Stimulated activated CD8-positive, alpha-beta memory T cell treated with anti-CD3 and anti-CD28 coated beads, Interleukin-12 subunit alpha, Interleukin-12 subunit beta, amount 100 ng/mL, for 1 hour (primary cell): ENCODE results near the gene AHCYL2.
"Not testable (repeated sequence)": the region's sequence is repeated elsewhere in the genome, so short reads cannot be mapped to it uniquely, and the experiment has no call there.

ENCODE experiments used
- DNase-seq: peaks from one replicate; pipeline ENCODE4 v3.0.0-alpha.2; 2020; ENCODE audit warnings: low read depth

The AHCYL2 gene

DNA sequence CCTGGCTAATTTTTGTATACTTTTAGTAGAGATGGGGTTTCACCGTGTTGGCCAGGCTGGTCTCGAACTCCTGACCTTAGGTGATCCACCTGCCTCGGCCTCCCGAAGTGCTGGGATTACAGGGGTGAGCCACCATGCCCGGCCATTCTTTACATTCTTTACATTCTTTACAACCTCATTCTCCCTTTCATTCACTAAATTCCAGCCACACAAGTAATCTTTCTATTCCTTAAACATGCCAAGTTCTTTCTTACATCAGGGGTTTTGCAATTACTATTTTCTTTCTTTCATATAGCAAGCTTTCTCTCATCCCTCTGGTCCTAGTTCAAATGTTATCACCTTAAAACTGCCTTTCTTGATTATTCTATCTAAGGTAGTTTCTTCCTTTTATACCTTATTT, 128.3 kb downstream of the AHCYL2 start:
- not testable (repeated sequence) for DNase-seq

DNA sequence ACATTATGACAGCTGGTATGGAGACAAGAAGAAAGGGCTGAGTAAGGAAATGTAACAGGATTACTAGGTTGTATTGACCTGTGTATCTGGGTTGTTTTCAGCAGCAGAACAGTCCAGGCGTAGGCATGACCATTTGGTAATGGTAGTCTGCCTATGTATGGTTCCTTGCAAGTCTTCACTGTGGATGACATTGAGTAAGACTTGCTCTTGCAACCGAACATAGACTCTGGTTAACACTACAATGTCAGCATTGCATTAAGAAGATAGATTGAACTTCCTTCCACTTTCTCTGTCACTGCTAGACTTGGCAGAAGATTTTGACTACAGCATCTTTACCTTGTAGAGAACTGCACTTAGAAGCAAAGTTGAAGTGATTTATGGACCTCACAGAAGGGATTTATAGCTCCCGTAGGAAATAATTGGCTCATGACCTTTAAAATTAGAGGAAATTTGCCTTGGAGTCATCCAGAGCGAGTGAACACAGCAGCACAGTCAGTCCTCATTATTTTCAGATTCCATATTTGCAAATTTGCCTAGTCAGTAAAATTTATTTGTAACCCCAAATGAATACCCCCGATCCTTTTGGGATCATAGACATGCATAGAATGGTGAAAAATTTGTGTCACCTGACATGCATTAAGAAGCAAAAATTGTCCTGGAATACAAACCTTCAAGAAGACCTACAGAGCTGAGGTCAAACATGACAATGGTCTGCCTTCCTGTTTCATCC, 129.8 kb downstream of the AHCYL2 start:
- no peak for DNase-seq

DNA sequence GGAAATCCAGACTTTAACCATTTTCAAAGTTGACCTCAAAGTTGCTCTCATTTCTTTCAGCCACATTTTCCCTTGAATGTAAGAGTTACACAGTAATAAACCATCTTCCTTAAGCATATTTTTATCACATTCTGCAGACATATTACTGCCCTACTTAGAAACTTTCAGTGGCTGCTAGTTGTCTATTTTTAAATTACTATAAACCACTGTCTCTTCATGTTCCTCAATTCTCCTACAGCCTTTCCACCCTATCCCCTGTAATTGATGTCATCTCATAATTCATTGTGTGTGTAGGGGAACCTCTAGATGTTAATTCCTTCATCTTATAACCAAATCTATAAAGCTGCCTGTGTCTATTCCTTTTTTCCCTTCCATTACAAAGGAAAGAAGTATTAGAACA, 131.3 kb downstream of the AHCYL2 start:
- DNase-seq, result no peak

- no peak for DNase-seq
Observed at GRCh38 chr7:129359176-129359575, 134.3 kb downstream of the AHCYL2 start.

GRCh38 chr7:129359638-129360037, 134.8 kb downstream of the AHCYL2 start:
- no peak for DNase-seq

DNA sequence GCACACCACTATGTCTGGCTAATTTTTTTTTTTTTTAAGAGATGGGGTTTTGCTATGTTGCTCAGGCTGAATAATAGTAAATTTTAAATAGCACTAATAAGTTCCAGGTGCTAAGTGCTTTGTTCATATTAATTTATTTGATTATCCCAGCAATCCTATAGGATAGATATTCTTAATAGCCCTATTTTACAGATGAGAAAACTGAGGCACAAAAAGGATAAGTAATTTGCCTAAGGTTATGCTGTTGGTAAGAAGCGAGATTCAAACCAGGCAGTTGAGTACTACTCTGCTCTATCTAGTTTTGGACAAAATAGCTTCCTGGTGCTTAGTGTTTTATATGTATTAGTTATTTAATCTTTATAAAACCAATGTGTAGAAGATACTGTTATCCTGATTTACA, 136.9 kb downstream of the AHCYL2 start:
- no peak for DNase-seq

DNA sequence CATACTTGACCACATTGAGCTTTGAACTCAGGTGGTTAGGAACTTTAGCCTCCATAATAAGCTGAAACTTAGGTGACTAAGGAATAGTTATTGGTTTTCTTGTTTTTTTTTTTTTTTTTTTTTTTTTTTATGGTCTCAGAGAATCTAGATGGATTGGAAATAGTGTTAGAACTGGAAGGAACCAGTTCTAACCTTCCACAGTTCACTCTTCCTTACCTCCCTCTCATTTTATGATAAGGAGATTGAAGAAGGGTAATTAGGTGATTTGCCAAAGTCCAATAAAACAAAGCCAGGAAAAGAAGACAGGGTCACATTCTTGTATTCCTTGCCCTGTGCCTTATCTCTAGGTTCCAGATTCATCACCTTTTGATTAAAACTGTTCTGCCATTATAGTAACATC, 137.7 kb downstream of the AHCYL2 start:
- no peak for DNase-seq

DNA sequence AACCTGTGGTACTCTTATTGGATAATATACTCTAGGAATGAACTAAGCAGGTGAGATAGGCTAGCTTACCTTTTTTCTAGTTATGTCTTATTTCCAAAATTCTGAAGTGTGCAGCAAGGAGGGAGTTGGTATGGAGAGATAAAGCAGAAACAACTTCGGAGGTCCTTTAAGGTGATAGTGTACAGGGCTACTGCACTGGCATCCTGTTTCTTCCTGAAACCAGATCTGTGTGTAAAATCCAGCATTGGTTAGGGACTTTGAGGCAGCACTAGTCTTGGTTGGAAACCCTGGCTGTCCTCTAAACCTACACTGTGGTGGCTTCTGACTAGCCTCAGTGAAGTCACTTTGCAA, 142.5 kb downstream of the AHCYL2 start:
- DNase-seq, result no peak

DNA sequence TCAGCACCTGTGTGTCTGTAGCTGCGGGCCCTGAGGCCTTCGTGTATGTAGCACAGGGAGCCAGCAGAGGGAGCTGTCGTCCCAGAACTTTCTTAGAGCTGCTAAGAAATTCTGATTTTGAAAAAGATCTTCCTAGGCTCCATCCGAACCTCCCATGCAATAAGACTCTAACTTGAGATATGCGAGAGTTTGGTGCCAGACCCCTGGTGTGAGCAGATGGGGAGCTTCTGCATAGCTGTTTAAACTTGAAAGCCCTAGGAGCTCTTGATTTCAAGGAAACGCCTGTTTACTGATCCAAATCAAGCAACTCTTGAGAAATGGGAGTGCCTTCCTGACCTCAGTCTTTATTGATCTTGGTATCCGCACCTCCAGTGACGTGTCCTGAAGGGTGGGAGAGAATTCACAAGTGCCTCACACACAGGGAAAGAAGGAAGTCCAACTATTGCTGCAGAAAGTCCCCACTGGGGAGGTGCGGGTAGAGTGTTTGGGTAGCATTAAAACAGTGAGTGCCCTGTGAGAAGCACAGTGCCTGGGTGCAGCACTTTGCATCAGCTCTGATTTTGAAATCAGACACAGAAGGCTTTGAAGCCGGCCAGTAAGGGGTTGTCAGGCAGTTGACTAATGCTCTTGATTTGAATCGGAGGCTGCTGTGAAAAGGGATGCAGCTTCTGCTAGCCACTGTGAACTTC, 143.0 kb downstream of the AHCYL2 start:
- peak; percentile 57 for DNase-seq

GRCh38 chr7:129368389-129368986, 143.7 kb downstream of the AHCYL2 start:
- no peak for DNase-seq

- DNase-seq, result not testable (repeated sequence)
Observed at GRCh38 chr7:129369447-129369846, 144.6 kb downstream of the AHCYL2 start.

DNA sequence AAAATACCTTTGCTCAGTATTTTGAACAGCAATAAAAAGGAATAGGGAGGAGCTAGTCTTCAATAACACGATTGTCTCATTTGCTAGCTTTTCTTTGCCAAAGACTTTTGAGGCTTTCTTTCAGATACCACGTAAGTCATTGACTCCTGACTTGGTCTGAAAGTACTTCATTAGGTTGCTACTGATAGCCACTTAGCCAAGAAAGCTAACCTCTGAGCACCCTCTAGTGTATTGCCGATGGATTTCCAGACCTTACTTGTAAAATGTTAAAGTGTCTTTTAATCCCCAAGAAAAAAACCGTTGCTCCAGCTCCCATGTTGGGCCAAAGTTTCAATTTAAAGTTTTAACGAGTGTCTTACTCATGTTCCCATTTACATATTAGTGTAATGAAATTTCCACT, 146.0 kb downstream of the AHCYL2 start:
- DNase-seq, result no peak

- no peak for DNase-seq
Observed at GRCh38 chr7:129371487-129371886, 146.7 kb downstream of the AHCYL2 start.

- no peak for DNase-seq
Observed at GRCh38 chr7:129373651-129374428, 149.0 kb downstream of the AHCYL2 start.

DNA sequence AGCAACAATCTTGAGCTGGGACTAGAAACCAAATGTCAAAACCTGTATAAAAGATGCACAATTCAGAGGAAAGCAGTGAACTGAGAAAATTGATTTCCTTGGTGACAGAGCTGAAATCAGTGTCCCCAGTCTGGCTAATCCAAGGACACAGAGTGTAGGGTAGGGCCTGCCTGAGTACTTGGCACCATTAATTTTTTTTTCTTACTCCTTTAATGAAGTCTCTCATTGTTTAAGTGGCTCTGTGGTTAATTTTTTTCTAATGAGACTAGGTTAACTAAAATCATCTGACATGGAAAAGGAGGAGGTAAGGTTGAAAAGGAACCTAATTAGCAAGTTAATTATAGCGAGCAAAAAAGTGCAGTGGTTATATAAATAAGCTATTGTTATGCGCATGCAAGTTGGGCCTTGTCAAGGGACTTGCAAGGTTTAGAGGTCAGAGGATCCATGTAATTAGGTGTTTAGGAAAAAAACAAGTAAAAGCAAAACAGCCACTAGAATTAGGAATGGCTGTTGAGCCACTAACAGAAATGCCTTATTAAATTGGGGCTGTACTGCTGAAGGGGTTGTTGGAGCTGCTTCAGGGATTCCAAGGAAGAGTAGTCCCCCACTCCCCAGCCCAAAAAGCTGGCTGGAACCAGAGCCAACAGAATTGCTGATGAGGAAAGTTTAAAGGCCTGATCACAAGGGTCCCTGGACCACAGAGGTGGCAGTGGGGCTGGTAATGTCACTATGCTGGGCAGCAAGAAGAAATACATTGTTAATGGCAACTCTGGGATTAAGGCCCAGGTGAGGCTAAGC, 150.5 kb downstream of the AHCYL2 start:
- DNase-seq, result no peak

GRCh38 chr7:129376076-129376777, 151.4 kb downstream of the AHCYL2 start:
- DNase-seq, result peak; percentile 11

DNA sequence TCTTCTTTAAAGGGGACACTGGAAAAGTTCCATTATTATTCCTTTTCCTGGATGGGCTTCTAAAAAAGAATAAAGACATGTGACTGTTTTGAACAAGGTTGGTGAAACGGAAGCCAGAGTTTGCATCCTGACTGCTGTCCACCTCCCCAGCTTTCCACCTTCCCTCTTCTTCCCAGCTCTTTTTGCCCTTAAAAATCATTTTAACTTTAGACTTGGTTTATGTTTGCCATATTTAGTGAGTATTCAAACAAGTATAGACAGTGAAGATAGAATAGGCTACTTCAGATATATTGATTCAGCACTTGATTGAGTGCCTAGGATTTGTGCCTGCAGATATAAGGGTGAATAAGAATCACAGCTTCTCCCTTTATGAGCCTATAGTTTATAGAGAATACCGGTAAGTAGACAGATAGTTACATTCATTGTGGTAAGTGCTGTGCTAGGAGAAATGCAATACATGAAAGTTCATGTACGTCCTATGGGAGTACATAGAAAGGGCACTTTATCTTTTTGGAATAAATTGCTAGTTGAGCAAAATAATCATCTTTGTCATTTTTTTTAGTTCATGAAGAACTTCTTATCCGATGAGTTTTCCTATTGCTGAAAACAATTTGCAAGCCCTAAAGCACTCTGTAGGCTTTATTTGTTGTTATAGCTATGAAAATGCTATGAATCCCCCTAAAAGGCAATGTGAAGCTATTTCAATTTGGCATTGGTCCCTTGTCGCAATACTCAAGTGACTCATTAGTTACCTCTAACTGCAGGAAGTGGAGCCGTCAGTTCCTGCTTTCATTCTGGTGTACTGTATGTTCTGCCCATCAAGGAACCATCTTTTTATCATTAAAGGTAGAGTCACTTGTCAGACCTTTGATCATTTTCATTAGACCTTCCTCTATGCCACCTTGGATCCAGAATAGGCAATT, 152.2 kb downstream of the AHCYL2 start:
- no peak for DNase-seq

DNA sequence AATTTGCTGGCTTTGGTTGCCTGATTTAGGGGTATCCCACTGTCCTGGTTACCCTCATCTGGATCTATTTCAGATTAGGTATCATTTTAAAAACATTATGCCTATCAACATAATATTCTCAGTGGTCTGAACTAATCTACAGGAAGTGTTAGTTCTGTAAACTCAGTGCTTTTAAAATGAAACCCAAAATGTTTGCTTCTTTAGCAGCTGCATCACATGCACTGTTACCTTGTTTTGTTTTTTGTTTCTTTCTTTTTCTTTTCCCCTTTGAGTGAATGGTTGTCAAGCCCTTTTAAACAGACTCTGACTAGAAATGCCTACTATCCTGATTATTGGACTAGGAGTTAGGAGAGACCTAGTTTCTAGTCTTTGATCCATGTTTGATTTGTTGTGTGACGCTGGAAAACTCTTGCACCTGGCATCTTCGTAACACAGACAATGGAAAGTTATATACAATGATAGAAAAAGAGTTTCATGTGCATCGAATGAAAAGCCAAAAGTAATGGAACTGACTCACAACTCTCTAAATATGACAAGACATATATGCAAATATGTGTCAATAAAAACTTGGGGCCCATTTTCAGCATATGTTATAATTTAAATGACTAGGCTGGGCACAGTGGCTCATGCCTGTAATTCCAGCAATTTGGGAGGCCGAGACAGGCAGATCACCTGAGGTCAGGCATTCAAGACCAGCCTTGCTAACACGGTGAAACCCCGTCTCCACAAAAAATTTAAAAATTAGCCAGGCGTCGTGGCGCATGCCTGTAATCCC, 157.1 kb downstream of the AHCYL2 start:
- no peak for DNase-seq

GRCh38 chr7:129383542-129384132, 158.8 kb downstream of the AHCYL2 start:
- DNase-seq, result no peak
